H9 (cell line): Measurements from ENCODE around the gene INPP5F. TPM values are rescaled to one million over a fixed set of nuclear protein-coding genes. Genes with fewer than 3 reads are reported as not detected.
A peak's percentile ranks its signal among the peaks of the same experiment; 100 is the strongest.

Experiments
- DNase-seq: peaks from one replicate; pipeline ENCODE4 v3.0.0-alpha.2; 2017
- H2AFZ ChIP-seq: one replicate; pipeline ENCODE4 v1.6.1; 2013; ENCODE audit warnings: mild to moderate bottlenecking, low read length, control low read depth, moderate library complexity
- H2AK5ac ChIP-seq: 2 replicates; pipeline ENCODE4 v1.6.1; 2013; ENCODE audit warnings: low read length, control low read depth, mixed read lengths; ENCODE audit not compliant: insufficient read length
- H2BK120ac ChIP-seq: one replicate; pipeline ENCODE4 v1.6.1; 2013; ENCODE audit warnings: low read depth, mild to moderate bottlenecking, low read length, control low read depth, inconsistent platforms; ENCODE audit not compliant: poor library complexity, severe bottlenecking
- H2BK12ac ChIP-seq: 2 replicates; pipeline ENCODE4 v1.6.1; 2013; ENCODE audit warnings: low read length, control low read depth, mixed read lengths, low read depth; ENCODE audit not compliant: insufficient read length
- H2BK15ac ChIP-seq: 2 replicates; pipeline ENCODE4 v1.6.1; 2013; ENCODE audit warnings: low read depth, low read length, control low read depth
- H2BK20ac ChIP-seq: one replicate; pipeline ENCODE4 v1.6.1; 2013; ENCODE audit warnings: low read depth, mild to moderate bottlenecking, low read length, control low read depth, inconsistent platforms; ENCODE audit not compliant: poor library complexity, severe bottlenecking
- H2BK5ac ChIP-seq: 2 replicates; pipeline ENCODE4 v1.6.1; 2013; ENCODE audit warnings: low read length, control low read depth, mixed read lengths; ENCODE audit not compliant: insufficient read length
- H3K14ac ChIP-seq: 2 replicates; pipeline ENCODE4 v1.6.1; 2013; ENCODE audit warnings: low read length, control low read depth; ENCODE audit not compliant: insufficient read depth
- H3K18ac ChIP-seq: 2 replicates; pipeline ENCODE4 v1.6.1; 2013; ENCODE audit warnings: low read depth, mild to moderate bottlenecking, mixed read lengths, low read length, control low read depth; ENCODE audit not compliant: insufficient read length
- H3K23ac ChIP-seq: 2 replicates; pipeline ENCODE4 v1.6.1; 2013; ENCODE audit warnings: low read length, control low read depth, mixed read lengths, low read depth; ENCODE audit not compliant: insufficient read length
- H3K23me2 ChIP-seq: 2 replicates; pipeline ENCODE4 v1.6.1; 2013; ENCODE audit warnings: low read depth, mild to moderate bottlenecking, mixed read lengths, low read length, control low read depth; ENCODE audit not compliant: insufficient read length, poor library complexity, severe bottlenecking
- H3K27ac ChIP-seq: 2 replicates; pipeline ENCODE4 v1.5.1; 2013; ENCODE audit warnings: low read length, control low read depth, mixed read lengths, low read depth; ENCODE audit not compliant: insufficient read length
- H3K27me3 ChIP-seq: 2 replicates; pipeline ENCODE4 v1.6.1; 2013; ENCODE audit warnings: low read length, control low read depth, inconsistent platforms; ENCODE audit not compliant: insufficient read depth
- H3K4ac ChIP-seq: 2 replicates; pipeline ENCODE4 v1.6.1; 2013; ENCODE audit warnings: low read depth, mild to moderate bottlenecking, control low read depth, inconsistent platforms, low read length, moderate library complexity
- H3K4me1 ChIP-seq: 2 replicates; pipeline ENCODE4 v1.6.1; 2013; ENCODE audit warnings: low read length, control low read depth, inconsistent platforms; ENCODE audit not compliant: insufficient read depth
- H3K4me2 ChIP-seq: 2 replicates; pipeline ENCODE4 v1.6.1; 2013; ENCODE audit warnings: low read length, control low read depth, mixed read lengths; ENCODE audit not compliant: insufficient read length, insufficient read depth
- H3K56ac ChIP-seq: 2 replicates; pipeline ENCODE4 v1.6.1; 2013; ENCODE audit warnings: low read depth, mild to moderate bottlenecking, mixed read lengths, low read length, control low read depth; ENCODE audit not compliant: insufficient read length
- H3K79me1 ChIP-seq: 2 replicates; pipeline ENCODE4 v1.6.1; 2013; ENCODE audit warnings: low read depth, mild to moderate bottlenecking, moderate library complexity, low read length, control low read depth, inconsistent platforms; ENCODE audit not compliant: insufficient read depth, poor library complexity, severe bottlenecking
- H3K79me2 ChIP-seq: 2 replicates; pipeline ENCODE4 v1.6.1; 2013; ENCODE audit warnings: low read length, control low read depth, inconsistent platforms; ENCODE audit not compliant: insufficient read depth
- H3K9ac ChIP-seq: 2 replicates; pipeline ENCODE4 v1.6.1; 2013; ENCODE audit warnings: low read length, control low read depth, mixed read lengths; ENCODE audit not compliant: insufficient read length; ENCODE audit errors: extremely low read depth
- H3K9me3 ChIP-seq: one replicate; pipeline ENCODE4 v1.6.1; 2013; ENCODE audit warnings: low read depth, low read length, inconsistent platforms; ENCODE audit not compliant: control insufficient read depth
- H3T11ph ChIP-seq: one replicate; pipeline ENCODE4 v1.6.1; 2013; ENCODE audit warnings: mild to moderate bottlenecking, low read length, control low read depth, inconsistent platforms
- H4K20me1 ChIP-seq: one replicate; pipeline ENCODE4 v1.6.1; 2013; ENCODE audit not compliant: control insufficient read depth, insufficient read length, insufficient read depth
- H4K5ac ChIP-seq: 2 replicates; pipeline ENCODE4 v1.6.1; 2013; ENCODE audit warnings: low read depth, mild to moderate bottlenecking, mixed read lengths, low read length, control low read depth; ENCODE audit not compliant: insufficient read length
- H4K8ac ChIP-seq: replicated peaks from 2 replicates; pipeline ENCODE4 v1.6.1; 2013; ENCODE audit warnings: low read length, control low read depth, mixed read lengths, low read depth; ENCODE audit not compliant: insufficient read length
- H4K91ac ChIP-seq: 2 replicates; pipeline ENCODE4 v1.6.1; 2013; ENCODE audit warnings: low read depth, mild to moderate bottlenecking, moderate library complexity, mixed read lengths, low read length, control low read depth; ENCODE audit not compliant: insufficient read length
- H3K27ac Mint-ChIP-seq, 3 experiments: 2 replicates in 2 of 3; 3 replicates in 1 of 3; pipeline ENCODE4 v1.8.0; 2020 to 2021; ENCODE audit warnings: mixed read lengths in 3 of 3, mild to moderate bottlenecking in 1 of 3, moderate library complexity in 1 of 3
- H3K27me3 Mint-ChIP-seq: 2 replicates; pipeline ENCODE4 v1.8.0; 2021; ENCODE audit warnings: low read depth, mild to moderate bottlenecking, moderate library complexity, mixed read lengths
- H3K36me3 Mint-ChIP-seq, 3 experiments: 2 replicates in 2 of 3; 3 replicates in 1 of 3; pipeline ENCODE4 v1.8.0; 2020 to 2021; ENCODE audit warnings: low read depth in 3 of 3, mixed read lengths in 3 of 3; ENCODE audit not compliant: insufficient read depth in 1 of 3
- H3K4me1 Mint-ChIP-seq, 2 experiments: 2 replicates each; pipeline ENCODE4 v1.8.0; 2020; ENCODE audit warnings: mixed read lengths in 2 of 2
- H3K4me3 Mint-ChIP-seq, 2 experiments: 2 replicates in 1 of 2; 3 replicates in 1 of 2; pipeline ENCODE4 v1.8.0; 2020 to 2021; ENCODE audit warnings: mild to moderate bottlenecking in 2 of 2, mixed read lengths in 2 of 2, moderate library complexity in 1 of 2
- H3K9me3 Mint-ChIP-seq, 2 experiments: 2 replicates in 1 of 2; 3 replicates in 1 of 2; pipeline ENCODE4 v1.8.0; 2020; ENCODE audit warnings: mild to moderate bottlenecking in 2 of 2, mixed read lengths in 2 of 2, moderate library complexity in 1 of 2
- WGBS: extraction: QIAGEN DNeasy Blood & Tissue Kit; methylation state at CpG from one replicate; pipeline ENCODE4 v1.1.7; 2013; ENCODE audit warnings: missing lambda C conversion rate, low lambda C conversion rate, mixed read lengths; ENCODE audit not compliant: insufficient read length; ENCODE audit errors: extremely low coverage; 5-methylcytosine and 5-hydroxymethylcytosine counted together
- total RNA-seq: library from RNA; stranded (reverse); gene quantifications from 2 replicates; pipeline ENCODE4 v1.2.1, GENCODE V29; 2021
- TF ChIP-seq, protein P1 (sequence below): fragments of 200-600 bp; sonication (generic); conservative IDR thresholded peaks from 3 replicates; pipeline ENCODE4 v1.8.0; 2021; ENCODE audit warnings: antibody characterized with exemption, mild to moderate bottlenecking

Gene INPP5F
- total RNA-seq, 1 experiment from 2014 or later, result 108 TPM

DNA sequence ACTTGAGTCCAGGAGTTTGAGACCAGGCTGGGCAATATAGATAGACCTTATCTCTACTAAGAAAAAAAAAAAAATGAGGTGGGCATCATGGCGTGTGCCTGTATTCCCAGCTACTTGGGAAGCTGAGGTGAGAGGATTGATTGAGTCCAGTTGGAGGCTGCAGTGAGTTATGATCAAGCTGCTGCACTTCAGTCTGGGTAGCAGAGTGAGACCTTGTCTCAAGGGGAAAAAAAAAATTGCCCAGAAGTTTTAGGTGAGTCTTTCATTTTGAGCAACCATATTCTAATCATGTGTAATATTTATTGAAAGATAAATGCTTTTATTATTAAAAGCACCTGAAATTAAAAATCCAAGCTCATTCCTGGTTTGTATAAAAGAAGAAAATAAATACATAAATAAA, 13.1 kb downstream of the INPP5F start:
- Histone ChIP-seq H3K9me3 (no peaks in the 10 kb centered on the region), H3T11ph (no peak overlapping the region), H3K23ac (no peak overlapping the region), H3K27ac (no peak overlapping the region), H3K14ac (no peak overlapping the region), H3K4me2 (no peak overlapping the region), H3K9ac (no peak overlapping the region), H3K79me1 (peaks cover 11% of the 10 kb centered on the region), H3K27me3 (no peaks in the 10 kb centered on the region), H3K79me2 (no peaks in the 10 kb centered on the region; the same call in 1 of the 2 replicates), H2AK5ac (no peak overlapping the region), H4K5ac (no peak overlapping the region), H2BK120ac (no peak overlapping the region), H3K56ac (no peak overlapping the region), H4K91ac (no peak overlapping the region), H4K20me1 (peaks cover 3% of the 10 kb centered on the region), H3K18ac (no peak overlapping the region), H2BK20ac (no peak overlapping the region), H2BK15ac (no peak overlapping the region), H2AFZ (no peak overlapping the region), H3K23me2 (no peaks in the 10 kb centered on the region), H3K4me1 (no peaks in the 10 kb centered on the region; the same call in 1 of the 2 replicates), H2BK5ac (no peak overlapping the region), H3K4ac (no peak overlapping the region), H2BK12ac (no peak overlapping the region), H4K8ac (no peak overlapping the region)
- no peak for DNase-seq
- no peaks in the 10 kb centered on the region for H3K27me3 Mint-ChIP-seq
- peaks cover 35 to 43% of the 10 kb centered on the region in 2 experiments for H3K4me1 Mint-ChIP-seq
- peak overlapping the region in 1 of 3 experiments; percentile 68; a peak in 1 of 7 replicates for H3K27ac Mint-ChIP-seq
- TF ChIP-seq, protein P1, sequence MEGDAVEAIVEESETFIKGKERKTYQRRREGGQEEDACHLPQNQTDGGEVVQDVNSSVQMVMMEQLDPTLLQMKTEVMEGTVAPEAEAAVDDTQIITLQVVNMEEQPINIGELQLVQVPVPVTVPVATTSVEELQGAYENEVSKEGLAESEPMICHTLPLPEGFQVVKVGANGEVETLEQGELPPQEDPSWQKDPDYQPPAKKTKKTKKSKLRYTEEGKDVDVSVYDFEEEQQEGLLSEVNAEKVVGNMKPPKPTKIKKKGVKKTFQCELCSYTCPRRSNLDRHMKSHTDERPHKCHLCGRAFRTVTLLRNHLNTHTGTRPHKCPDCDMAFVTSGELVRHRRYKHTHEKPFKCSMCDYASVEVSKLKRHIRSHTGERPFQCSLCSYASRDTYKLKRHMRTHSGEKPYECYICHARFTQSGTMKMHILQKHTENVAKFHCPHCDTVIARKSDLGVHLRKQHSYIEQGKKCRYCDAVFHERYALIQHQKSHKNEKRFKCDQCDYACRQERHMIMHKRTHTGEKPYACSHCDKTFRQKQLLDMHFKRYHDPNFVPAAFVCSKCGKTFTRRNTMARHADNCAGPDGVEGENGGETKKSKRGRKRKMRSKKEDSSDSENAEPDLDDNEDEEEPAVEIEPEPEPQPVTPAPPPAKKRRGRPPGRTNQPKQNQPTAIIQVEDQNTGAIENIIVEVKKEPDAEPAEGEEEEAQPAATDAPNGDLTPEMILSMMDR, result no peak
- H3K4me3 Mint-ChIP-seq, result no peak overlapping the region
- no CpG with 5 or more reads among the region's 1 CpG for WGBS
- no peaks in the 10 kb centered on the region for H3K9me3 Mint-ChIP-seq
- no peaks in the 10 kb centered on the region for H3K36me3 Mint-ChIP-seq
